Kidney (tissue), 14 donors: Measurements from ENCODE around the gene GADD45G. TPM values are rescaled to one million over a fixed set of nuclear protein-coding genes. Genes with fewer than 3 reads are reported as not detected.
A peak's percentile ranks its signal among the peaks of the same experiment; 100 is the strongest.

Experiments
- DNase-seq, 5 donors: peaks; one replicate each; pipeline ENCODE4 v3.0.0-alpha.2; 2013 to 2020
- FAIRE-seq: peaks from 2 replicates; lab custom pipeline; 2012; peaks lifted over from hg19 to GRCh38; lab: Jason Lieb, UNC
- H3K27ac ChIP-seq, 2 donors: one replicate each; pipeline ENCODE4 v1.7.0; 2013; ENCODE audit warnings: low read depth in 2 of 2, low read length in 2 of 2, inconsistent platforms in 1 of 2
- H3K27me3 ChIP-seq: one replicate; pipeline ENCODE4 v1.7.1; 2013; ENCODE audit warnings: low read length, inconsistent platforms; ENCODE audit not compliant: control insufficient read depth, insufficient read depth
- H3K36me3 ChIP-seq, 3 donors: one replicate each; pipeline versions ENCODE4 v1.7.0 to v1.7.1; 2013; ENCODE audit warnings: low read length in 3 of 3, control low read depth in 1 of 3, inconsistent platforms in 1 of 3; ENCODE audit not compliant: insufficient read depth in 3 of 3, control insufficient read depth in 2 of 3
- H3K4me1 ChIP-seq, 3 donors: one replicate each; pipeline versions ENCODE4 v1.7.0 to v1.7.1; 2013; ENCODE audit warnings: low read length in 3 of 3, inconsistent platforms in 1 of 3, low read depth in 1 of 3; ENCODE audit not compliant: control insufficient read depth in 2 of 3, insufficient read depth in 2 of 3
- H3K4me3 ChIP-seq, 3 donors: one replicate each; pipeline versions ENCODE4 v1.7.0 to v1.8.1; 2013; ENCODE audit warnings: low read length in 3 of 3, control low read depth in 1 of 3, inconsistent platforms in 1 of 3
- H3K9ac ChIP-seq, 3 donors: one replicate each; pipeline versions ENCODE4 v1.7.0 to v1.7.1; 2013; ENCODE audit warnings: low read length in 3 of 3, control low read depth in 1 of 3, inconsistent platforms in 1 of 3
- H3K9me3 ChIP-seq, 3 donors: one replicate each; pipeline versions ENCODE4 v1.7.0 to v1.7.1; 2013; ENCODE audit warnings: low read length in 3 of 3, control low read depth in 1 of 3, inconsistent platforms in 1 of 3; ENCODE audit not compliant: control insufficient read depth in 2 of 3, insufficient read depth in 1 of 3
- CTCF ChIP-seq: IDR thresholded peaks from 3 replicates; pipeline ENCODE4 v1.5.1; 2012; ENCODE audit warnings: mild to moderate bottlenecking, moderate library complexity, borderline replicate concordance; ENCODE audit not compliant: insufficient read depth; ENCODE audit errors: extremely low read depth
- intact Hi-C: fragments of 100-400 bp; cut with DNase I; formaldehyde crosslinking; loops from one replicate; pipeline ENCODE4 v1.11.1; 2022
- polyA plus RNA-seq: library from polyadenylated mRNA; stranded (reverse); fragments of 350-450 nt; fragmentation: Illumina TruSeq; extraction: RNeasy Lipid Tissue Mini Kit (QIAGEN cat#74804); gene quantifications from one replicate; pipeline ENCODE4 v1.2.3, GENCODE V29; 2014; ENCODE audit warnings: low read depth, low replicate concordance; ENCODE audit not compliant: insufficient read depth
- total RNA-seq: library from RNA; stranded (reverse); fragmentation: NEBNext Ultra II Directional; extraction: Animal tissue kit (Norgen Biotek cat#: 25700); gene quantifications from one replicate; pipeline ENCODE4 v1.2.1, GENCODE V29; 2021
- donor health status: control.
- donor health status: control.
- donor health status: control.
- donor health status: control.
- donor health status: control.
- donor health status: DM: yes; HTN: yes; CAD: no.
- donor health status: Normal renal cell carcinoma (clear cell type).

The GADD45G gene
- total and polyA plus RNA-seq, 2 donors from 2014 or later, result 7.3 to 48.4 TPM

- DNase-seq (no peak), FAIRE-seq (no peak)
- H3K27me3 ChIP-seq, result no peaks in the 10 kb centered on the region
- no peak for TF ChIP-seq CTCF
- intact Hi-C loops, result no loop called here
- no peaks in the 10 kb centered on the region for H3K36me3 ChIP-seq
- H3K27ac ChIP-seq, result no peak overlapping the region
- H3K9ac ChIP-seq, result no peak overlapping the region
- no peaks in the 10 kb centered on the region for H3K4me1 ChIP-seq
- H3K4me3 ChIP-seq, result no peak overlapping the region
- H3K9me3 ChIP-seq, result no peaks in the 10 kb centered on the region
Observed at GRCh38 chr9:89647366-89648128, 42.7 kb downstream of the GADD45G start.

- intact Hi-C loops, result no loop called here
- no peak overlapping the region for H3K9ac ChIP-seq
- H3K4me1 ChIP-seq, result no peaks in the 10 kb centered on the region
- TF ChIP-seq CTCF, result no peak
- H3K4me3 ChIP-seq, result no peak overlapping the region
- H3K27ac ChIP-seq, result no peak overlapping the region
- H3K36me3 ChIP-seq, result no peaks in the 10 kb centered on the region
- no peak for FAIRE-seq
- DNase-seq, result no peak
- H3K9me3 ChIP-seq, result no peaks in the 10 kb centered on the region
- H3K27me3 ChIP-seq, result no peaks in the 10 kb centered on the region
Observed at GRCh38 chr9:89648247-89649000, 43.6 kb downstream of the GADD45G start.

GRCh38 chr9:89649039-89649691 is 44.4 kb downstream of the GADD45G start:
- H3K9ac ChIP-seq, result no peak overlapping the region
- H3K27me3 ChIP-seq, result no peaks in the 10 kb centered on the region
- no peak overlapping the region for H3K4me3 ChIP-seq
- peaks cover 0 to 3% (median 2%) of the 10 kb centered on the region in 3 donors for H3K4me1 ChIP-seq
- peak in 1 of 5 donors; percentile 55 for DNase-seq
- FAIRE-seq, result no peak
- H3K9me3 ChIP-seq, result no peaks in the 10 kb centered on the region
- no peak overlapping the region for H3K27ac ChIP-seq
- intact Hi-C loops, result no loop called here
- TF ChIP-seq CTCF, result no peak
- H3K36me3 ChIP-seq, result no peaks in the 10 kb centered on the region
